Measurements from ENCODE around the gene PAX7. TPM values are rescaled to one million over a fixed set of nuclear protein-coding genes. Genes with fewer than 3 reads are reported as not detected.

The PAX7 gene
- polyA plus RNA-seq, 1 of the 3 experiments (the other 2 are of a cell fraction) = not detected

- Histone ChIP-seq H3K27me3 (ENCODE audit: insufficient read depth) (peaks cover 8% of the 10 kb centered on the region; the same call in 1 of the 2 replicates), H3K9me3 (no peaks in the 10 kb centered on the region), H3K9me2 (no peaks in the 10 kb centered on the region), H3K27ac (ENCODE audit: low read depth in 2 of 2, low read length in 1 of 2) (no peak overlapping the region), H3K36me3 (replicated peaks in 1 of 2; ENCODE audit: control insufficient read depth in 1 of 2, insufficient read depth in 2 of 2, low read length in 1 of 2) (no peaks in the 10 kb centered on the region), H3F3A (replicated peaks; ENCODE audit: insufficient read depth) (no peaks in the 10 kb centered on the region), H3K4me1 (ENCODE audit: control insufficient read depth in 1 of 2, insufficient read depth in 2 of 2, low read depth in 1 of 2, low read length in 1 of 2) (no peaks in the 10 kb centered on the region), H3K9ac (no peak overlapping the region), H3K79me2 (ENCODE audit: insufficient read depth) (no peaks in the 10 kb centered on the region), H3K4me2 (no peak overlapping the region), H4K20me1 (ENCODE audit: insufficient read depth) (no peaks in the 10 kb centered on the region), H2AFZ (ENCODE audit: low read depth) (no peak overlapping the region), H3K4me3 (ENCODE audit: low read depth in 2 of 2, low read length in 1 of 2) (no peak overlapping the region)
- TF ChIP-seq FOXM1 (IDR thresholded peaks at IDR 0.05; ENCODE audit: low read depth) (no peak), GABPA (IDR thresholded peaks at IDR 0.05; ENCODE audit: low read depth) (no peak), CHD2 (IDR thresholded peaks at IDR 0.05; ENCODE audit: low read length, partially characterized antibody) (no peak), MEF2A (IDR thresholded peaks at IDR 0.05; ENCODE audit: borderline replicate concordance, low read depth) (no peak), NFIC (IDR thresholded peaks at IDR 0.05; ENCODE audit: borderline replicate concordance) (no peak), IRF3 (IDR thresholded peaks at IDR 0.05; ENCODE audit: low read depth, low read length) (no peak), RXRA (IDR thresholded peaks at IDR 0.05; ENCODE audit: borderline replicate concordance, low read depth) (no peak), CTCF (IDR thresholded peaks at IDR 0.05) (no peak), YY1 (IDR thresholded peaks at IDR 0.05; ENCODE audit: low read depth) (no peak), TEAD4 (IDR thresholded peaks at IDR 0.05; ENCODE audit: borderline replicate concordance, insufficient read depth) (no peak), JUND (IDR thresholded peaks at IDR 0.05) (no peak), TAF1 (IDR thresholded peaks at IDR 0.05; ENCODE audit: borderline replicate concordance, low read depth, low read length) (no peak), USF2 (IDR thresholded peaks at IDR 0.05; ENCODE audit: borderline replicate concordance, low read depth, low read length) (no peak), NRF1 (IDR thresholded peaks at IDR 0.05; ENCODE audit: low read depth, low read length) (no peak), TCF12 (IDR thresholded peaks at IDR 0.05) (no peak), RAD21 (IDR thresholded peaks at IDR 0.05; ENCODE audit: low read length) (no peak), POLR2AphosphoS5 (IDR thresholded peaks at IDR 0.05; ENCODE audit: low read depth, low read length) (no peak), MXI1 (IDR thresholded peaks at IDR 0.05; ENCODE audit: low read depth, low read length) (no peak), ELF1 (IDR thresholded peaks at IDR 0.05) (no peak)
- TF ChIP-seq, protein P1, sequence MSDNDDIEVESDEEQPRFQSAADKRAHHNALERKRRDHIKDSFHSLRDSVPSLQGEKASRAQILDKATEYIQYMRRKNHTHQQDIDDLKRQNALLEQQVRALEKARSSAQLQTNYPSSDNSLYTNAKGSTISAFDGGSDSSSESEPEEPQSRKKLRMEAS (IDR thresholded peaks at IDR 0.05; ENCODE audit: low read depth) = no peak
- WGBS (ENCODE audit: low lambda C conversion rate) = 61% methylated on average over 5 of the region's 5 CpGs
- ChIA-PET CTCF (interaction anchor here (1.0 to 3.6 kb wide), 4 partner anchors 10 to 159 kb away, joined by 3 to 18 read pairs (median 3); no protein-coding TSS in a partner anchor), POLR2A (no interaction called here)
- DNase-seq = no peak
Measured at GRCh38 chr1:18662286-18662639, 31.6 kb downstream of the PAX7 start.

Measured in SK-N-SH (cell line).